ENCODE measurements around the gene WDR70.

The WDR70 gene

DNA sequence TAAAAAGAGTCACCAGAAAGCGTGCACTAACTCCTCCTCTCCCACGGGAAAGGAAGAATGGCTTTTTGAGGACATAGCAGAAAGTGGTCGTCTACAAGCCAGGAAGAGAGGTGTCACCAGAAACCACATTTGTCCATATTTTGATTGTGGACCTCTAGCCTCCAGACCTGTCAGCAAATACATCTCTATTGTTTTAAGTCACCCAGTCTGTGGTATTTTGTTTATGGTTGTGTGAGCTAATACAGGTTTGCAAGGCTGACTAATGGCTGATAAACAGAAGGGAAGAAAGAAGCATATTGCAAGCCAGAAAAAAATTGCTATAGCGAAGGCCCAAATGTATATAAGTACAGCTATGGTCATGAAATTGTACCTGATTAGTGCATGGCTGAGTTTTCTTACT, 21.4 kb downstream of the WDR70 start:
- TF ChIP-seq CTCF (IDR thresholded peaks at IDR 0.05), result no peak

GRCh38 chr5:37412515-37412914, 33.4 kb downstream of the WDR70 start:
- TF ChIP-seq CTCF (IDR thresholded peaks at IDR 0.05), result no peak

DNA sequence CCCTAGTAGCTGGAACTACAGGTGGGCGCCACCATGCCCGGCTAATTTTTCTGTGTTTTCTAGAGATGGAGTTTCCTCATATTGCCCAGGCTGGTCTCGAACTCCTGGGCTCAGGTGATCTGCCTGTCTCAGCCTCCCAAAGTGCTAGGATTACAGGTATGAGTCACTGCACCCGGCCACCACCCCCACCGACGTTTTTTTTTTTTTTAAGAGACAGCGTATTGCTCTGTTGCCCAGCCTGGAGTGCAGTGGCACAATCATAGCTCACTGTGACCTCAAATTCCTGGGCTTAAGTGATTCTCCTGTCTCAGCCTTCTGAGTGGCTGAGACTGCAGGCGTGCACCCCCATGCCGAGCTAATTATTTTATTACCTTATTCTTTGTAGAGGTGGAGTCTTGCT, 38.2 kb downstream of the WDR70 start:
- no peak for TF ChIP-seq CTCF (IDR thresholded peaks at IDR 0.05)

- TF ChIP-seq CTCF (IDR thresholded peaks at IDR 0.05), result no peak
Observed at GRCh38 chr5:37424441-37424840, 45.3 kb downstream of the WDR70 start.

DNA sequence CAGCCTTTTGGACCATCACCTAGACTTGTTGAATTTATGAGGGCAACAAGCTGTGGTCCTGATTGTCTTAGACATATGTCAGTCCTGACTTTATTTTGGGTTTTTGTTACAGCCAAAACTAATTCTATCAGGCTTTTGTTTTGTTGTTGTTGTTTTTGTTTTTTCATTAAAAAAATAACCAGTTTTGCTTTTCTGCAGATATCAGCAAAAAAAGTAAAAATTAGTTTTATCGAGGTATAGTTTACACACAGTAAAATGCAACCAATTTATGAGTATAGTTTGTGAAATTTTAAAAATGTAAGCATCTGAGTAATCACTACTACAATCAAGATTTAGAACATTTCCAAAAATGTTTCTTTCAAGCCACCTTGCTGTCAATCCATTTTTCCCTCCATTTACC, 48.9 kb downstream of the WDR70 start:
- no peak for TF ChIP-seq CTCF (IDR thresholded peaks at IDR 0.05)

- no peak for TF ChIP-seq CTCF (IDR thresholded peaks at IDR 0.05)
Observed at GRCh38 chr5:37435261-37435660, 56.1 kb downstream of the WDR70 start.

- TF ChIP-seq CTCF (IDR thresholded peaks at IDR 0.05), result no peak
Observed at GRCh38 chr5:37436146-37436934, 57.2 kb downstream of the WDR70 start.

GRCh38 chr5:37437711-37438110, 58.6 kb downstream of the WDR70 start:
- no peak for TF ChIP-seq CTCF (IDR thresholded peaks at IDR 0.05)

Data from LNCAP (cell line).